SK-N-SH (cell line): ENCODE data around the gene FAM120B. TPM values are rescaled to one million over a fixed set of nuclear protein-coding genes. Genes with fewer than 3 reads are reported as not detected.

Source experiments
- CTCF ChIA-PET: fragments of 300-600, 350-600 bp; formaldehyde crosslinking; extraction: SDS; loops from one replicate; lab custom pipeline; 2021; lab: Yijun Ruan, JAX
- POLR2A ChIA-PET: fragments of 350-600 bp; sonication (Branson Sonifier 250); formaldehyde crosslinking; extraction: SDS; loops from one replicate; lab custom pipeline; 2020; ENCODE audit warnings: antibody characterized with exemption, inconsistent platforms; lab: Yijun Ruan, JAX
- DNase-seq: peaks from one replicate; pipeline ENCODE4 v3.0.0; 2012
- H2AFZ ChIP-seq: fragments of 200-600 bp; sonication (generic); 2 replicates; pipeline ENCODE4 v1.8.1; 2016; ENCODE audit warnings: antibody characterized with exemption, mild to moderate bottlenecking, low read depth
- H3F3A ChIP-seq: fragments of 200-600 bp; sonication (generic); replicated peaks from 2 replicates; pipeline ENCODE3; 2016; ENCODE audit warnings: antibody characterized with exemption, mild to moderate bottlenecking; ENCODE audit not compliant: insufficient read depth
- H3K27ac ChIP-seq, 2 experiments: fragments of 200-500 bp in 1 of 2; fragments of 200-600 bp in 1 of 2; sonication (Bioruptor generic) in 1 of 2; sonication (generic), shearing (Covaris generic) in 1 of 2; 2 replicates each; pipeline versions ENCODE4 v1.5.1 to v1.6.1; 2014 to 2016; ENCODE audit warnings: low read depth in 2 of 2, inconsistent platforms in 1 of 2, low read length in 1 of 2, mild to moderate bottlenecking in 1 of 2, mixed read lengths in 1 of 2
- H3K27me3 ChIP-seq: fragments of 200-600 bp; sonication (generic), shearing (Covaris generic); 2 replicates; pipeline ENCODE4 v1.6.1; 2016; ENCODE audit warnings: mixed run types; ENCODE audit not compliant: insufficient read depth
- H3K36me3 ChIP-seq, 2 experiments: fragments of 200-500 bp in 1 of 2; fragments of 200-600 bp in 1 of 2; sonication (Bioruptor generic) in 1 of 2; sonication (generic) in 1 of 2; replicated peaks in 1 of 2; 2 replicates each; pipeline versions ENCODE3 to v1.5.1; 2014 to 2016; ENCODE audit warnings: low read length in 1 of 2, mild to moderate bottlenecking in 1 of 2; ENCODE audit not compliant: insufficient read depth in 2 of 2, control insufficient read depth in 1 of 2
- H3K4me1 ChIP-seq, 2 experiments: fragments of 200-500 bp in 1 of 2; fragments of 200-600 bp in 1 of 2; sonication (Bioruptor generic) in 1 of 2; sonication (generic), shearing (Covaris generic) in 1 of 2; 2 replicates each; pipeline versions ENCODE4 v1.5.1 to v1.6.1; 2014 to 2016; ENCODE audit warnings: low read depth in 1 of 2, low read length in 1 of 2, mixed run types in 1 of 2; ENCODE audit not compliant: insufficient read depth in 2 of 2, control insufficient read depth in 1 of 2
- H3K4me2 ChIP-seq: fragments of 200-600 bp; sonication (generic), shearing (Covaris generic); 2 replicates; pipeline ENCODE4 v1.6.1; 2017; ENCODE audit warnings: mixed run types
- H3K4me3 ChIP-seq, 2 experiments: fragments of 200-500 bp in 1 of 2; fragments of 200-600 bp in 1 of 2; sonication (Bioruptor generic) in 1 of 2; sonication (generic), shearing (Covaris generic) in 1 of 2; 2 replicates each; pipeline versions ENCODE4 v1.5.1 to v1.8.1; 2014 to 2016; ENCODE audit warnings: low read depth in 2 of 2, inconsistent platforms in 1 of 2, low read length in 1 of 2, mild to moderate bottlenecking in 1 of 2, mixed read lengths in 1 of 2, moderate library complexity in 1 of 2
- H3K79me2 ChIP-seq: fragments of 200-600 bp; sonication (generic); 2 replicates; pipeline ENCODE4 v1.8.1; 2017; ENCODE audit warnings: mild to moderate bottlenecking; ENCODE audit not compliant: insufficient read depth
- H3K9ac ChIP-seq: fragments of 200-600 bp; sonication (generic); 2 replicates; pipeline ENCODE4 v1.6.1; 2017; ENCODE audit warnings: mixed run types
- H3K9me2 ChIP-seq: fragments of 200-600 bp; sonication (generic); 2 replicates; pipeline ENCODE4 v1.6.1; 2017; ENCODE audit warnings: mixed run types
- H3K9me3 ChIP-seq: fragments of 200-600 bp; sonication (generic); 2 replicates; pipeline ENCODE4 v1.6.1; 2017; ENCODE audit warnings: mixed run types, mild to moderate bottlenecking, moderate library complexity
- H4K20me1 ChIP-seq: fragments of 200-600 bp; sonication (generic); 2 replicates; pipeline ENCODE4 v1.6.1; 2017; ENCODE audit warnings: mild to moderate bottlenecking, mixed run types; ENCODE audit not compliant: insufficient read depth
- CHD2 ChIP-seq: fragments of 150-350 bp; IDR thresholded peaks from 2 replicates; pipeline ENCODE4 v1.6.1; 2018; ENCODE audit warnings: low read length; ENCODE audit not compliant: partially characterized antibody
- ELF1 ChIP-seq: IDR thresholded peaks from 2 replicates; pipeline ENCODE4 v1.4.0; 2012
- FOXJ3 ChIP-seq: sonication (generic); formaldehyde crosslinking; IDR thresholded peaks from 2 replicates; pipeline ENCODE4 v1.5.1; 2020; ENCODE audit warnings: mild to moderate bottlenecking, missing genetic modification reagents
- FOXM1 ChIP-seq: IDR thresholded peaks from 2 replicates; pipeline ENCODE4 v1.4.0; 2012; ENCODE audit warnings: low read depth, mild to moderate bottlenecking
- JUND ChIP-seq: IDR thresholded peaks from 2 replicates; pipeline ENCODE4 v1.4.0; 2012
- NFIC ChIP-seq: IDR thresholded peaks from 2 replicates; pipeline ENCODE4 v1.4.0; 2012; ENCODE audit warnings: borderline replicate concordance
- RAD21 ChIP-seq: IDR thresholded peaks from 2 replicates; pipeline ENCODE4 v1.6.1; 2012; ENCODE audit warnings: mild to moderate bottlenecking, low read length
- RCOR1 ChIP-seq: fragments of 150-350 bp; IDR thresholded peaks from 2 replicates; pipeline ENCODE4 v1.6.1; 2017; ENCODE audit warnings: antibody characterized with exemption, low read length
- RFX5 ChIP-seq: IDR thresholded peaks from 2 replicates; pipeline ENCODE4 v1.6.1; 2012; ENCODE audit warnings: mild to moderate bottlenecking, improper control_type of control experiment, low read length
- SIN3A ChIP-seq: IDR thresholded peaks from 2 replicates; pipeline ENCODE4 v1.6.1; 2012; ENCODE audit warnings: low read depth, mild to moderate bottlenecking, low read length, moderate library complexity, borderline replicate concordance
- SMC3 ChIP-seq: IDR thresholded peaks from 2 replicates; pipeline ENCODE4 v1.6.1; 2012; ENCODE audit warnings: low read depth, low read length, improper control_type of control experiment
- TAF1 ChIP-seq: IDR thresholded peaks from 2 replicates; pipeline ENCODE4 v1.6.1; 2012; ENCODE audit warnings: low read depth, mild to moderate bottlenecking, low read length, moderate library complexity, borderline replicate concordance
- YY1 ChIP-seq: IDR thresholded peaks from 2 replicates; pipeline ENCODE4 v1.4.0; 2012; ENCODE audit warnings: low read depth, mild to moderate bottlenecking
- WGBS: methylation state at CpG from one replicate; pipeline ENCODE4 v1.1.6; 2017; ENCODE audit warnings: low lambda C conversion rate; 5-methylcytosine and 5-hydroxymethylcytosine counted together
- polyA plus RNA-seq, 3 experiments: library from polyadenylated mRNA; depleted of rRNA; stranded (reverse); fragments of >200 nt; gene quantifications; 2 replicates each; pipeline ENCODE4 v1.2.3, GENCODE V29; 2012
- TF ChIP-seq, protein P1 (sequence below): IDR thresholded peaks from 2 replicates; pipeline ENCODE4 v1.4.0; 2012; ENCODE audit warnings: low read depth
- TF ChIP-seq, protein P2 (sequence below): fragments of 150-350 bp; IDR thresholded peaks from 2 replicates; pipeline ENCODE4 v1.6.1; 2017; ENCODE audit warnings: antibody characterized with exemption, low read length, low read depth, borderline replicate concordance
- TF ChIP-seq, protein P3 (sequence below): fragments of 200-600 bp; sonication (generic); IDR thresholded peaks from 2 replicates; pipeline ENCODE4 v1.6.1; 2017; ENCODE audit warnings: antibody characterized with exemption, mild to moderate bottlenecking, moderate library complexity

The FAM120B gene
- polyA plus RNA-seq, 1 of the 3 experiments (the other 2 are of a cell fraction) = 7.7 TPM

DNA sequence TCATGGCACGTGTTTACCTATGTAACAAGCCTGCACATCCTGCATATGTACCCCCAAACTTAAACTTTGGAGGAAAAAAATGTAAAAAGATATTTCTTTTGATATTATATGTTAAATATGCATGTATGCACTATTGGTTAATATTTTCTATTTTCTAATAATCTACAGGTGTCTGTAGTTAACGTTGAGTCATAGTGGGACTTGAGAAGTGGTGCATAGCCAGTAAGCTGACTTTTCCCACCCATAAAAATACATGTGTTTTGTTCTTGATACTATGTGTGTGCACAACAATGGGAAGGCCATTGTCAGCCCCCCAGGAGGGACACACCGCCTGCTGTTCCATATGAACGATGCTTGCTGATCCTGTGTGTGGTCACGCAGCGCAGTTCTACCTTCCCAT lies 49.1 kb downstream of the FAM120B start:
- Histone ChIP-seq H3K27me3 (no peaks in the 10 kb centered on the region), H3K9me2 (no peaks in the 10 kb centered on the region), H3K4me1 (peaks cover 0 to 2% of the 10 kb centered on the region in 2 experiments; a peak in 1 of 4 replicates), H2AFZ (no peak overlapping the region), H4K20me1 (no peaks in the 10 kb centered on the region), H3K9ac (no peak overlapping the region)
- POLR2A ChIA-PET = no interaction called here
- TF ChIP-seq, protein P1, sequence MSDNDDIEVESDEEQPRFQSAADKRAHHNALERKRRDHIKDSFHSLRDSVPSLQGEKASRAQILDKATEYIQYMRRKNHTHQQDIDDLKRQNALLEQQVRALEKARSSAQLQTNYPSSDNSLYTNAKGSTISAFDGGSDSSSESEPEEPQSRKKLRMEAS = no peak
- TF ChIP-seq JUND = no peak
- TF ChIP-seq RFX5 = no peak
- no peak for TF ChIP-seq TAF1
- TF ChIP-seq FOXJ3 (CRISPR knock-in tag) = no peak
- no peak for TF ChIP-seq SMC3
- no peak for TF ChIP-seq ELF1
- no peak for TF ChIP-seq RCOR1
- TF ChIP-seq NFIC = no peak
- TF ChIP-seq FOXM1 = no peak
- TF ChIP-seq, protein P2, sequence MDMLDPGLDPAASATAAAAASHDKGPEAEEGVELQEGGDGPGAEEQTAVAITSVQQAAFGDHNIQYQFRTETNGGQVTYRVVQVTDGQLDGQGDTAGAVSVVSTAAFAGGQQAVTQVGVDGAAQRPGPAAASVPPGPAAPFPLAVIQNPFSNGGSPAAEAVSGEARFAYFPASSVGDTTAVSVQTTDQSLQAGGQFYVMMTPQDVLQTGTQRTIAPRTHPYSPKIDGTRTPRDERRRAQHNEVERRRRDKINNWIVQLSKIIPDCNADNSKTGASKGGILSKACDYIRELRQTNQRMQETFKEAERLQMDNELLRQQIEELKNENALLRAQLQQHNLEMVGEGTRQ = no peak
- no peak for TF ChIP-seq SIN3A
- TF ChIP-seq, all 33 proteins: peak for 0
- Histone ChIP-seq H3K4me2 (no peak overlapping the region), H3K4me3 (no peak overlapping the region), H3K36me3 (peaks cover 30 to 38% of the 10 kb centered on the region in 2 experiments), H3F3A (no peaks in the 10 kb centered on the region), H3K79me2 (no peaks in the 10 kb centered on the region), H3K9me3 (no peaks in the 10 kb centered on the region), H3K27ac (no peak overlapping the region)
- WGBS = 93% methylated on average over 6 of the region's 6 CpGs
- CTCF ChIA-PET = no interaction called here
- no peak for DNase-seq

DNA sequence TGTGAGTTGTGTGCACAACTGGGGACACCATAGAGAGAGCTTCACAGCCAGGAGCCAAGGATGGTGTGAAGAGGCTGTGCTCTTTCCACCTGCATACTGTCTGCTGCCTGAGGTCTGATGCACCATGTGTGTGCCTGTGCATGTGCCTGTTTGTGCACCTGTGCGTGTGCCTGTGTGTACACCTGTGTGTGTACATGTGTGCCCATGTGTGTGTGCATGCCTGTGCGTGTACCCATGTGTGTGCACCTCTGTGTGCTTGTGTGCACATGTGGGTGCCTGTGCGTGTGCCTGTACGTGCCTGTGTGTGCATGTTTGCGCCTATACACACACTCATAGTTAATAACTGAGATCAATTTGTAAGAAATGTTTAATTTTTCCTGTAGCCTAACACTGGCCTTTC lies 51.3 kb downstream of the FAM120B start:
- no peak for DNase-seq
- no peak overlapping the region for H3K4me2 ChIP-seq
- H3K27ac ChIP-seq = no peak overlapping the region
- H3K36me3 ChIP-seq = peaks cover 24 to 42% of the 10 kb centered on the region in 2 experiments
- POLR2A ChIA-PET = no interaction called here
- TF ChIP-seq RAD21 = no peak
- TF ChIP-seq ELF1 = no peak
- no peak for TF ChIP-seq NFIC
- TF ChIP-seq CHD2 = no peak
- TF ChIP-seq, protein P3, sequence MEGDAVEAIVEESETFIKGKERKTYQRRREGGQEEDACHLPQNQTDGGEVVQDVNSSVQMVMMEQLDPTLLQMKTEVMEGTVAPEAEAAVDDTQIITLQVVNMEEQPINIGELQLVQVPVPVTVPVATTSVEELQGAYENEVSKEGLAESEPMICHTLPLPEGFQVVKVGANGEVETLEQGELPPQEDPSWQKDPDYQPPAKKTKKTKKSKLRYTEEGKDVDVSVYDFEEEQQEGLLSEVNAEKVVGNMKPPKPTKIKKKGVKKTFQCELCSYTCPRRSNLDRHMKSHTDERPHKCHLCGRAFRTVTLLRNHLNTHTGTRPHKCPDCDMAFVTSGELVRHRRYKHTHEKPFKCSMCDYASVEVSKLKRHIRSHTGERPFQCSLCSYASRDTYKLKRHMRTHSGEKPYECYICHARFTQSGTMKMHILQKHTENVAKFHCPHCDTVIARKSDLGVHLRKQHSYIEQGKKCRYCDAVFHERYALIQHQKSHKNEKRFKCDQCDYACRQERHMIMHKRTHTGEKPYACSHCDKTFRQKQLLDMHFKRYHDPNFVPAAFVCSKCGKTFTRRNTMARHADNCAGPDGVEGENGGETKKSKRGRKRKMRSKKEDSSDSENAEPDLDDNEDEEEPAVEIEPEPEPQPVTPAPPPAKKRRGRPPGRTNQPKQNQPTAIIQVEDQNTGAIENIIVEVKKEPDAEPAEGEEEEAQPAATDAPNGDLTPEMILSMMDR = no peak
- TF ChIP-seq YY1 = no peak
- TF ChIP-seq TAF1 = no peak
- peaks cover 0 to 2% of the 10 kb centered on the region in 2 experiments; a peak in 1 of 4 replicates for H3K4me1 ChIP-seq
- CTCF ChIA-PET = interaction anchor here (1.5 kb wide), 1 partner anchor 55 kb away, joined by 3 read pairs; no protein-coding TSS in a partner anchor
- no peaks in the 10 kb centered on the region for H3K27me3 ChIP-seq
- 93% methylated on average over 3 of the region's 5 CpGs for WGBS
- H3K79me2 ChIP-seq = no peaks in the 10 kb centered on the region
- no peaks in the 10 kb centered on the region for H4K20me1 ChIP-seq
- no peak overlapping the region for H2AFZ ChIP-seq
- no peaks in the 10 kb centered on the region for H3K9me3 ChIP-seq
- no peaks in the 10 kb centered on the region for H3K9me2 ChIP-seq
- no peak overlapping the region for H3K4me3 ChIP-seq
- H3K9ac ChIP-seq = no peak overlapping the region
- no peaks in the 10 kb centered on the region for H3F3A ChIP-seq
